K562 treated with DMSO at 1 percent for 48 hours (cell line): Measurements from ENCODE around the gene CEP128. TPM values are rescaled to one million over a fixed set of nuclear protein-coding genes. Genes with fewer than 3 reads are reported as not detected.

ENCODE experiments used
- total RNA-seq: library from RNA; unstranded; fragments of 300-600 nt; gene quantifications from 2 replicates; pipeline ENCODE4 v1.2.3, GENCODE V29; 2022; ENCODE audit warnings: low replicate concordance; ENCODE audit errors: extremely low read depth

Gene CEP128
- not detected in 2 replicates for total RNA-seq

DNA sequence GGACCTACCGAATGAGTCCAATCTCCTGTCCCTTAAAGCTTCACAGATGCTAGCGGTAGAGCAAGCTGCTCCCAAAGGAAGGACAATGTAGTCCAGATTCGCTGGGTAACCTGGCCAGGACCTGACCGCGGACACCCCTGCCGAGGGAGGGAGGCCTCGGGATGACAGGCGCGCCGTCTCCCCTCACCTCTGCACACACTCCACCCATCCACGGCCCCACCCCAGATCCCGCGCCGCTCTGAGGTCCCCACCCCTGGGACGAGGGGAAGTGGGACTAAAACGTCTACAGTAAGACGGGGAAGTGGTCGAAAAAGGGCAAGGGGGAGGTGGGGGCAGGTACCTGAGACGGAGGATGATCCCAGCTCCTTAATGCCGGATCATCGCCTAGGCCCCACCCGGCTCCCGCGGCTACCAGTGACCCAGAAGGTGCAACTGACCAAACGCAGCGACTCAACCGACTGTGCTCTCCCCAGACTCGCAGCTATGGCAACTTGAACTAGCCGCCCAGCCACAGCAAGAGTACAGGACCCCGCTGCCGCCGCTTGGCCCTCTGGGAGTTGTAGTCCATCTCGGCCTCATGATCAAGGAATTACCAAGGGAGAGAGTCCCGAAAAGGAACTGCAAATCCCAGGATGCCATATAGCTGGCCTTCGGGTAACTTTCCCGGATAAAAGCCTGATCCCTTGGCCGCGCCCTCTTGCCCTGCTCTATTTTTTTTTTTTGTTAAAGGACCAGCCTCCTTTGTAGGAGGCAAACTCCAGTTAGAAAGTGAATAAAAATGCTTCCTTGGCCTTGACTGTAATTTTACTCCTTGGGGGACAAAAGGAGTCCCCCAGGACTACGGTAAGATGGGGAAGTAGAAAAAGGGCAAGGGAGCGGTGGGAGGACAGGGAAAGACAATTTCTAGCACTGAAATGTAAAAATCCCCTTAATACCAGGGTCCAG lies at the start of gene CEP128:
TSS of gene CEP128 (minus strand) at position 498 of the 945 bp plus-strand sequence.

DNA sequence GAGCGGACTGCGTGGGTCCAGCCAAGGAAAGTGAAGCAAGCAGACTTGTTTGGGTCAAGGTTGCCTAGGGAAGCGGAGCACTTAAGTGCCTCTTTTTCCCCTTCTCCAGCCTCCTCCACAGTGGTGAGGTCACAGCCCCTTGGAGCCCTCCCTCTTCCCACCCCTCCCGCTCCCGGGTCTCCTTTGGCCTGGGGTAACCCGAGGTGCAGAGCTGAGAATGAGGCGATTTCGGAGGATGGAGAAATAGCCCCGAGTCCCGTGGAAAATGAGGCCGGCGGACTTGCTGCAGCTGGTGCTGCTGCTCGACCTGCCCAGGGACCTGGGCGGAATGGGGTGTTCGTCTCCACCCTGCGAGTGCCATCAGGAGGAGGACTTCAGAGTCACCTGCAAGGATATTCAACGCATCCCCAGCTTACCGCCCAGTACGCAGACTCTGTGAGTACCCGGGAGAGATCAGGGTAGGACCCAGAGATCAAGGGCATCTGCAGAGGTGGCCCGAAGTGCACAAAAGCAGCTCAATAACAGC lies 13.9 kb upstream of the CEP128 start, which contains the start of gene TSHR:
TSS of gene TSHR (plus strand) at position 206 of the 526 bp plus-strand sequence. CDS start at position 266, 60 bp downstream.

Other genes with a start within 250 kb of the CEP128 start
- not detected in 2 replicates for gene TSHR, start 13.9 kb upstream of the CEP128 start, total RNA-seq